H1 (cell line): ENCODE measurements around the gene HTR3C. TPM values are rescaled to one million over a fixed set of nuclear protein-coding genes. Genes with fewer than 3 reads are reported as not detected.
A peak's percentile ranks its signal among the peaks of the same experiment; 100 is the strongest.

Experiments
- CTCF ChIA-PET: fragments of 300-600 bp; sonication (Branson Sonifier 250); formaldehyde crosslinking; loops from one replicate; lab custom pipeline; 2021; ENCODE audit not compliant: partially characterized antibody; lab: Charles Lee
- POLR2A ChIA-PET: fragments of 300-600 bp; sonication (Branson Sonifier 250); formaldehyde crosslinking; loops from one replicate; lab custom pipeline; 2021; ENCODE audit warnings: inconsistent platforms; ENCODE audit not compliant: partially characterized antibody; lab: Charles Lee
- DNase-seq, 2 experiments: peaks; one replicate each; pipeline versions ENCODE4 v3.0.0 to v3.0.0-alpha.2; 2010 to 2022; ENCODE audit warnings: low spot score in 2 of 2, low read depth in 1 of 2, mixed read lengths in 1 of 2
- FAIRE-seq: peaks from 2 replicates; lab custom pipeline; 2011; peaks lifted over from hg19 to GRCh38; lab: Jason Lieb, UNC
- H2AFZ ChIP-seq: 2 replicates; pipeline ENCODE4 v1.8.1; 2012; ENCODE audit warnings: low read length, inconsistent platforms
- H2AK5ac ChIP-seq: 2 replicates; pipeline ENCODE4 v1.6.1; 2013; ENCODE audit warnings: low read depth, low read length
- H2BK120ac ChIP-seq: replicated peaks from 2 replicates; pipeline ENCODE3; 2013; ENCODE audit warnings: low read depth, low read length, inconsistent platforms
- H2BK12ac ChIP-seq: 2 replicates; pipeline ENCODE4 v1.6.1; 2013; ENCODE audit warnings: low read depth, low read length
- H2BK15ac ChIP-seq: 2 replicates; pipeline ENCODE4 v1.6.1; 2013; ENCODE audit warnings: low read length
- H2BK20ac ChIP-seq: 2 replicates; pipeline ENCODE4 v1.6.1; 2013; ENCODE audit warnings: low read length
- H2BK5ac ChIP-seq: 2 replicates; pipeline ENCODE4 v1.6.1; 2013; ENCODE audit warnings: low read depth, low read length
- H3K14ac ChIP-seq: 2 replicates; pipeline ENCODE4 v1.6.1; 2013; ENCODE audit warnings: inconsistent platforms; ENCODE audit not compliant: insufficient read length
- H3K18ac ChIP-seq: 2 replicates; pipeline ENCODE4 v1.6.1; 2013; ENCODE audit warnings: low read length; ENCODE audit errors: extremely low read depth
- H3K23ac ChIP-seq: 2 replicates; pipeline ENCODE4 v1.6.1; 2013; ENCODE audit warnings: inconsistent platforms; ENCODE audit not compliant: insufficient read length
- H3K23me2 ChIP-seq: 2 replicates; pipeline ENCODE4 v1.6.1; 2013; ENCODE audit warnings: low read depth, low read length
- H3K27ac ChIP-seq: 2 replicates; pipeline ENCODE4 v1.6.1; 2011; ENCODE audit warnings: low read depth, low read length, inconsistent platforms
- H3K27me3 ChIP-seq, 4 experiments: replicated peaks in 1 of 4; 1 replicate in 1 of 4; 2 replicates in 3 of 4; pipeline versions ENCODE4 v1.6.1 to v1.8.1; 2011 to 2013; ENCODE audit warnings: low read length in 3 of 4, mild to moderate bottlenecking in 3 of 4, inconsistent platforms in 2 of 4, mixed read lengths in 2 of 4, moderate library complexity in 1 of 4; ENCODE audit not compliant: control insufficient read depth in 3 of 4, insufficient read depth in 3 of 4; ENCODE audit errors: extremely low read depth in 1 of 4
- H3K36me3 ChIP-seq, 4 experiments: 2 replicates each; pipeline versions ENCODE4 v1.6.1 to v1.8.1; 2011 to 2013; ENCODE audit warnings: mild to moderate bottlenecking in 4 of 4, low read length in 3 of 4, moderate library complexity in 2 of 4, control low read depth in 1 of 4, inconsistent platforms in 1 of 4; ENCODE audit not compliant: insufficient read depth in 4 of 4, control insufficient read depth in 2 of 4
- H3K4ac ChIP-seq: replicated peaks from 2 replicates; pipeline ENCODE3; 2013; ENCODE audit warnings: low read length, low read depth, mixed read lengths, inconsistent platforms; ENCODE audit not compliant: insufficient read length
- H3K4me1 ChIP-seq, 4 experiments: replicated peaks in 1 of 4; 1 replicate in 1 of 4; 2 replicates in 3 of 4; pipeline versions ENCODE4 v1.6.1 to v1.8.1; 2011 to 2013; ENCODE audit warnings: low read length in 3 of 4, inconsistent platforms in 2 of 4, mixed read lengths in 1 of 4; ENCODE audit not compliant: insufficient read depth in 4 of 4, control insufficient read depth in 3 of 4
- H3K4me2 ChIP-seq, 2 experiments: 2 replicates each; pipeline versions ENCODE4 v1.6.1 to v1.8.1; 2011 to 2013; ENCODE audit warnings: low read depth in 2 of 2, low read length in 2 of 2, control low read depth in 1 of 2, inconsistent platforms in 1 of 2, mild to moderate bottlenecking in 1 of 2; ENCODE audit not compliant: insufficient read depth in 1 of 2
- H3K4me3 ChIP-seq, 4 experiments: fragments of 200-600, 300-600 bp in 1 of 4; sonication (generic), shearing (Covaris generic), sonication (Bioruptor Twin) in 1 of 4; 2 replicates each; pipeline versions ENCODE4 v1.5.1 to v1.8.1; 2011 to 2016; ENCODE audit warnings: low read length in 4 of 4, low read depth in 3 of 4, control low read depth in 2 of 4, inconsistent platforms in 2 of 4, mild to moderate bottlenecking in 2 of 4, mixed read lengths in 1 of 4, moderate library complexity in 1 of 4; ENCODE audit not compliant: insufficient read depth in 2 of 4; ENCODE audit errors: extremely low read depth in 1 of 4
- H3K56ac ChIP-seq: replicated peaks from 2 replicates; pipeline ENCODE3; 2013; ENCODE audit warnings: low read depth, mild to moderate bottlenecking, mixed read lengths, low read length, inconsistent platforms; ENCODE audit not compliant: insufficient read length
- H3K79me1 ChIP-seq: 2 replicates; pipeline ENCODE4 v1.6.1; 2013; ENCODE audit warnings: low read depth, low read length, control low read depth
- H3K79me2 ChIP-seq, 2 experiments: 2 replicates each; pipeline versions ENCODE4 v1.6.1 to v1.8.1; 2012 to 2013; ENCODE audit warnings: low read length in 2 of 2, mild to moderate bottlenecking in 2 of 2, inconsistent platforms in 1 of 2; ENCODE audit not compliant: insufficient read depth in 2 of 2, control insufficient read depth in 1 of 2
- H3K9ac ChIP-seq, 4 experiments: replicated peaks in 1 of 4; 1 replicate in 1 of 4; 2 replicates in 3 of 4; pipeline versions ENCODE4 v1.6.1 to v1.8.1; 2011 to 2013; ENCODE audit warnings: low read depth in 3 of 4, low read length in 3 of 4, control low read depth in 2 of 4, mild to moderate bottlenecking in 2 of 4, moderate library complexity in 2 of 4, inconsistent platforms in 1 of 4; ENCODE audit errors: extremely low read depth in 1 of 4
- H3K9me3 ChIP-seq, 2 experiments: 2 replicates each; pipeline versions ENCODE4 v1.6.1 to v1.8.1; 2012 to 2013; ENCODE audit warnings: mild to moderate bottlenecking in 2 of 2, moderate library complexity in 2 of 2, control low read depth in 1 of 2, inconsistent platforms in 1 of 2, low read depth in 1 of 2, low read length in 1 of 2, mixed read lengths in 1 of 2; ENCODE audit not compliant: insufficient read depth in 2 of 2
- H4K20me1 ChIP-seq, 2 experiments: replicated peaks in 1 of 2; 2 replicates each; pipeline versions ENCODE3 to v1.8.1; 2011 to 2013; ENCODE audit warnings: inconsistent platforms in 2 of 2, low read length in 2 of 2, mild to moderate bottlenecking in 1 of 2; ENCODE audit not compliant: insufficient read depth in 2 of 2, control insufficient read depth in 1 of 2
- H4K5ac ChIP-seq: 2 replicates; pipeline ENCODE4 v1.6.1; 2013; ENCODE audit warnings: low read length, low read depth, mixed read lengths, inconsistent platforms; ENCODE audit not compliant: insufficient read length
- H4K8ac ChIP-seq: 2 replicates; pipeline ENCODE4 v1.8.0; 2013; ENCODE audit warnings: mild to moderate bottlenecking, moderate library complexity, low read length, inconsistent platforms; ENCODE audit not compliant: insufficient read depth; ENCODE audit errors: extremely low read depth
- H4K91ac ChIP-seq: replicated peaks from 2 replicates; pipeline ENCODE3; 2013; ENCODE audit warnings: low read length, mixed read lengths, inconsistent platforms; ENCODE audit not compliant: insufficient read length
- CHD2 ChIP-seq: IDR thresholded peaks from 2 replicates; pipeline ENCODE4 v1.6.1; 2012; ENCODE audit warnings: low read length, improper control_type of control experiment
- CTBP2 ChIP-seq: IDR thresholded peaks from 2 replicates; pipeline ENCODE4 v1.7.0; 2011; ENCODE audit warnings: borderline replicate concordance, mild to moderate bottlenecking, moderate library complexity, mixed read lengths, low read length; ENCODE audit not compliant: insufficient read depth, insufficient read length
- JUND ChIP-seq: IDR thresholded peaks from 2 replicates; pipeline ENCODE4 v1.6.1; 2011; ENCODE audit warnings: mild to moderate bottlenecking, improper control_type of control experiment, low read length
- NRF1 ChIP-seq: IDR thresholded peaks from 2 replicates; pipeline ENCODE4 v1.6.1; 2011; ENCODE audit warnings: mild to moderate bottlenecking, low read depth, low read length, improper control_type of control experiment
- PHF8 ChIP-seq: fragments of 200-600 bp; sonication (generic); conservative IDR thresholded peaks from 2 replicates; pipeline ENCODE4 v1.7.1; 2012; ENCODE audit warnings: low read depth, mild to moderate bottlenecking, inconsistent platforms, low read length, moderate library complexity
- SUZ12 ChIP-seq: fragments of 200-600 bp; sonication (generic); IDR thresholded peaks from 2 replicates; pipeline ENCODE4 v1.6.1; 2012; ENCODE audit warnings: mild to moderate bottlenecking, inconsistent platforms, low read length, moderate library complexity, mixed read lengths
- TAF1 ChIP-seq: IDR thresholded peaks from 2 replicates; pipeline ENCODE4 v1.6.1; 2011; ENCODE audit warnings: mild to moderate bottlenecking, low read depth, low read length
- WGBS, 2 experiments: shearing (Covaris generic) in 1 of 2; methylation state at CpG; one replicate each; pipeline versions ENCODE4 v1.1.6 to v1.1.7; 2013 to 2015; ENCODE audit warnings: low lambda C conversion rate in 2 of 2, mixed read lengths in 2 of 2, inconsistent platforms in 1 of 2, low coverage in 1 of 2, missing lambda C conversion rate in 1 of 2; ENCODE audit not compliant: insufficient replicate concordance in 2 of 2, insufficient coverage in 1 of 2, insufficient read length in 1 of 2; ENCODE audit errors: extremely low coverage in 1 of 2, missing lambda C conversion rate in 1 of 2; 5-methylcytosine and 5-hydroxymethylcytosine counted together
- polyA plus RNA-seq, 7 experiments: library from polyadenylated mRNA; depleted of rRNA in 3 of 7; stranded (reverse) in 5 of 7; unstranded in 2 of 7; fragments of >200 nt in 5 of 7; fragments of 200-250 nt in 2 of 7; gene quantifications; 1 replicate in 5 of 7; 2 replicates in 1 of 7; 4 replicates in 1 of 7; pipeline versions ENCODE4 v1.2.1 to v1.2.3, GENCODE V29; 2011 to 2013; ENCODE audit warnings: missing spikeins in 2 of 7, mixed read lengths in 2 of 7
- total RNA-seq: library from RNA; stranded (reverse); fragmentation: NEBNext Ultra II Directional; extraction: Animal tissue kit (Norgen Biotek cat#: 25700); gene quantifications from 2 replicates; pipeline ENCODE4 v1.2.1, GENCODE V29; 2021

HTR3C gene
- total and polyA plus RNA-seq, 2 of the 8 experiments (the other 6 are each of a cell fraction or from before 2014, with no cell fraction given): 0.03 TPM; not detected in 1

DNA sequence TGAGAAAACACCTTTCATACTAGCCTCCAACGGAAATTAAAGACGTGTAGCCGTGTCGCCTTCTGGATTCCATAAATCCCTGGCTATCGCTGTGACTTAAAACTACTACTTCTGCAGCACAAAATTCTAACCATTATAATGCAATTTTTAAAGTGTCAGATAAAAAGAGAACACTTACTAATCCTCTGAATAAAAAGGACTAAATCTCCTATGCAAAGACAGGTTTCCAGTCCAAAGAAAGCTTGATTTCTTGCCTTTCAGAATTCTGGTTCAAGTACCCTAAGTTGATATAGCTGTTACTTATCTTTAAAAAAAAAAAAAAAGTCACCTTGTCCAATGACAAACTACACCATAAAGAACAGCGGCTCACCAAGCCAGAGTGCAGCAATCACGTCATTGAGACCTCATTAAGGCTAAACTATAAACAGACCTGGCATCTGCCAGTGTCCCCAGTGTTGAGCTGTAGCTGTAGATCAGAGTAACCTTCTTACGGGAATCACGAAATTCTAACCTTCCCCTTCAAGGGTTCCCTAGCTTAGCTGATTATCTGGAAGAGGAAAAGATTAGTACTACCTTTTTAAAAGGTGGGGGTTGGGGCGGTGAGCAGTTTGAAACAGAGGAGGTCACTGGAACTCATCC is 37.3 kb upstream of the HTR3C start:
- POLR2A ChIA-PET: interaction anchor here (0.8 to 1.2 kb wide), 2 partner anchors 15 to 47 kb away, joined by 3 read pairs; no protein-coding TSS in a partner anchor
- H3K4me1 ChIP-seq: peaks cover 2 to 9% (median 7%) of the 10 kb centered on the region in 4 experiments; a peak in 3 of 7 replicates
- TF ChIP-seq SUZ12 (no peak), CTBP2 (no peak), PHF8 (no peak), NRF1 (no peak), CHD2 (no peak), TAF1 (no peak), JUND (no peak)

More for the DNA sequence above, 37.3 kb upstream of the HTR3C start:
- H3K9ac ChIP-seq: no peak overlapping the region
- H3K4ac ChIP-seq: no peak overlapping the region
- CTCF ChIA-PET: interaction anchor here (1.1 to 2.1 kb wide), 12 partner anchors 9 to 274 kb away, joined by 3 to 14 read pairs (median 4); no protein-coding TSS in a partner anchor
- no peak overlapping the region for H2BK12ac ChIP-seq
- H3K18ac ChIP-seq: no peak overlapping the region
- H3K4me2 ChIP-seq: peak overlapping the region in 1 of 2 experiments; percentile 66; a peak in 2 of 4 replicates
- 0 out of 8 replicates have a peak overlapping the region, but pooled peaks of 1 of the 4 experiments have one; percentile 1 for H3K4me3 ChIP-seq
- peaks cover 0 to 22% of the 10 kb centered on the region in 2 experiments; a peak in 2 of 4 replicates for H3K79me2 ChIP-seq
- FAIRE-seq (no peak), DNase-seq (no peak)
- H3K9me3 ChIP-seq: no peaks in the 10 kb centered on the region
- no peak overlapping the region for H3K27ac ChIP-seq
- no peak overlapping the region for H2BK15ac ChIP-seq
- WGBS, 2 experiments: 88% methylated on average over 10 of the region's 10 CpGs; no CpG with 5 or more reads in 1 of the 2 experiments
- no peak overlapping the region for H2BK120ac ChIP-seq
- H2BK20ac ChIP-seq: no peak overlapping the region
- H3K23ac ChIP-seq: no peak overlapping the region
- H2BK5ac ChIP-seq: no peak overlapping the region
- H4K20me1 ChIP-seq: peaks cover 0 to under 1% of the 10 kb centered on the region in 2 experiments
- H3K79me1 ChIP-seq: no peaks in the 10 kb centered on the region; the same call in 1 of the 2 replicates
- H4K91ac ChIP-seq: no peak overlapping the region
- no peak overlapping the region for H4K5ac ChIP-seq
- H3K27me3 ChIP-seq: no peaks in the 10 kb centered on the region
- no peak overlapping the region for H2AFZ ChIP-seq
- peaks cover 3% of the 10 kb centered on the region; the same call in 1 of the 2 replicates for H3K23me2 ChIP-seq
- H3K14ac ChIP-seq: no peak overlapping the region
- H4K8ac ChIP-seq: no peak overlapping the region
- peaks cover 0 to 18% (median 4%) of the 10 kb centered on the region in 4 experiments; a peak in 5 of 8 replicates for H3K36me3 ChIP-seq
- H2AK5ac ChIP-seq: no peak overlapping the region
- H3K56ac ChIP-seq: no peak overlapping the region
